K562 (cell line): ENCODE data around the gene CCDC187. TPM values are rescaled to one million over a fixed set of nuclear protein-coding genes. Genes with fewer than 3 reads are reported as not detected.

Experiments
- ATAC-seq: fragments of 200-7000 bp; cut with Tn5 transposase; 3 replicates; pipeline ENCODE4 v1.9.1; 2020; ENCODE audit warnings: moderate library complexity
- BruUV-seq: library from RNA; stranded (reverse); fragments of 400-500 nt; replicated peaks from 2 replicates; lab custom pipeline; 2021; lab: Mats Ljungman, UMichigan
- CTCF ChIA-PET: fragments of 300-600 bp; formaldehyde crosslinking; extraction: SDS; loops from one replicate; lab custom pipeline; 2021; ENCODE audit warnings: low intra/inter-chr PET ratio; lab: Yijun Ruan, JAX
- POLR2A ChIA-PET: fragments of 300-600, 350-650 bp; sonication (Branson Sonifier 250); formaldehyde crosslinking; extraction: SDS; loops from one replicate; lab custom pipeline; 2021; ENCODE audit warnings: antibody characterized with exemption, inconsistent platforms; lab: Yijun Ruan, JAX
- DNase-seq, 4 experiments: peaks; one replicate each; pipeline versions ENCODE4 v3.0.0 to v3.0.0-alpha.2; 2011 to 2018; ENCODE audit warnings: low spot score in 3 of 4, mixed read lengths in 3 of 4; ENCODE audit errors: extremely low read depth in 1 of 4
- FAIRE-seq: peaks from 2 replicates; lab custom pipeline; 2011; peaks lifted over from hg19 to GRCh38; lab: Jason Lieb, UNC
- H2AFZ ChIP-seq: 2 replicates; pipeline ENCODE4 v1.6.0; 2011; ENCODE audit warnings: low read depth, low read length, control low read depth, inconsistent platforms
- H3K27ac ChIP-seq: fragments of 200-600 bp; 3 replicates; pipeline ENCODE4 v1.8.0; 2011; ENCODE audit warnings: low read depth, mild to moderate bottlenecking, control low read depth, inconsistent platforms, low read length, moderate library complexity, mixed read lengths; ENCODE audit errors: extremely low read depth
- H3K27me3 ChIP-seq, 2 experiments: fragments of 300-600 bp in 1 of 2; 2 replicates in 1 of 2; 3 replicates in 1 of 2; pipeline versions ENCODE4 v1.6.0 to v1.8.0; 2011; ENCODE audit warnings: inconsistent platforms in 2 of 2, low read length in 2 of 2, mild to moderate bottlenecking in 1 of 2, mixed read lengths in 1 of 2, moderate library complexity in 1 of 2; ENCODE audit not compliant: control insufficient read depth in 2 of 2, insufficient read depth in 2 of 2
- H3K36me3 ChIP-seq: fragments of 300-600 bp; 3 replicates; pipeline ENCODE4 v1.8.0; 2011; ENCODE audit warnings: mild to moderate bottlenecking, low read length, inconsistent platforms; ENCODE audit not compliant: control insufficient read depth, insufficient read depth
- H3K4me1 ChIP-seq, 2 experiments: fragments of 200-600 bp in 1 of 2; replicated peaks in 1 of 2; 2 replicates in 1 of 2; 3 replicates in 1 of 2; pipeline versions ENCODE4 v1.5.1 to v1.8.0; 2011; ENCODE audit warnings: inconsistent platforms in 2 of 2, low read length in 2 of 2, mild to moderate bottlenecking in 1 of 2, mixed read lengths in 1 of 2, moderate library complexity in 1 of 2; ENCODE audit not compliant: control insufficient read depth in 2 of 2, insufficient read depth in 2 of 2
- H3K4me2 ChIP-seq: 2 replicates; pipeline ENCODE4 v1.6.1; 2011; ENCODE audit warnings: low read length, control low read depth, inconsistent platforms, mixed read lengths; ENCODE audit not compliant: insufficient read depth
- H3K4me3 ChIP-seq: fragments of 200-600 bp; sonication (generic), shearing (Covaris generic); 2 replicates; pipeline ENCODE4 v1.5.1; 2016; ENCODE audit warnings: control low read depth, inconsistent platforms
- H3K79me2 ChIP-seq: fragments of 200-600 bp; 3 replicates; pipeline ENCODE4 v1.8.0; 2011; ENCODE audit warnings: low read length, inconsistent platforms; ENCODE audit not compliant: control insufficient read depth, insufficient read depth
- H3K9ac ChIP-seq, 2 experiments: 2 replicates each; pipeline versions ENCODE4 v1.6.0 to v1.6.1; 2011; ENCODE audit warnings: low read depth in 2 of 2, low read length in 2 of 2, control low read depth in 1 of 2, inconsistent platforms in 1 of 2, mild to moderate bottlenecking in 1 of 2, mixed read lengths in 1 of 2; ENCODE audit not compliant: insufficient read depth in 1 of 2
- H3K9me1 ChIP-seq: one replicate; pipeline ENCODE4 v1.6.0; 2011; ENCODE audit warnings: inconsistent platforms, mild to moderate bottlenecking, low read length, moderate library complexity; ENCODE audit not compliant: control insufficient read depth, insufficient read depth
- H3K9me3 ChIP-seq: replicated peaks from 2 replicates; pipeline ENCODE4 v1.5.1; 2011; ENCODE audit warnings: low read depth, low read length, inconsistent platforms; ENCODE audit not compliant: control insufficient read depth, insufficient read depth
- H4K20me1 ChIP-seq: replicated peaks from 2 replicates; pipeline ENCODE4 v1.6.1; 2011; ENCODE audit warnings: low read length, inconsistent platforms, mixed read lengths; ENCODE audit not compliant: control insufficient read depth, insufficient read depth
- AFF1 ChIP-seq, 2 experiments: fragments of 450-650 bp; IDR thresholded peaks; 2 replicates each; pipeline ENCODE4 v1.6.1; 2018; ENCODE audit warnings: mild to moderate bottlenecking in 2 of 2, low read depth in 1 of 2; ENCODE audit not compliant: partially characterized antibody in 2 of 2
- ATF1 ChIP-seq, 2 experiments: fragments of 450-650 bp in 1 of 2; IDR thresholded peaks; 2 replicates each; pipeline ENCODE4 v1.6.1; 2016; ENCODE audit warnings: missing compliant biosample characterization in 1 of 2, missing genetic modification characterization in 1 of 2
- CHCHD3 ChIP-seq: fragments of 250-450 bp; sonication (Bioruptor Pico); IDR thresholded peaks from 2 replicates; pipeline ENCODE4 v2.1.2; 2022; ENCODE audit warnings: mild to moderate bottlenecking
- KLF13 ChIP-seq: fragments of 450-650 bp; IDR thresholded peaks from 2 replicates; pipeline ENCODE4 v1.6.1; 2016; ENCODE audit warnings: missing genetic modification characterization, low read depth, mild to moderate bottlenecking, missing compliant biosample characterization, moderate library complexity, borderline replicate concordance
- NCOA2 ChIP-seq, 2 experiments: fragments of 450-650 bp; IDR thresholded peaks; 2 replicates each; pipeline ENCODE4 v1.6.1; 2018; ENCODE audit warnings: mild to moderate bottlenecking in 2 of 2, moderate library complexity in 1 of 2; ENCODE audit not compliant: partially characterized antibody in 2 of 2
- NR2C2 ChIP-seq, 2 experiments: fragments of 200-800 bp in 1 of 2; sonication (Bioruptor generic) in 1 of 2; sonication (generic) in 1 of 2; formaldehyde crosslinking in 1 of 2; IDR thresholded peaks; 2 replicates each; pipeline versions ENCODE4 v1.6.1 to v1.8.0; 2016 to 2022; ENCODE audit warnings: mild to moderate bottlenecking in 1 of 2, missing compliant biosample characterization in 1 of 2, missing genetic modification characterization in 1 of 2, missing genetic modification reagents in 1 of 2
- PKNOX1 ChIP-seq: fragments of 450-650 bp; IDR thresholded peaks from 2 replicates; pipeline ENCODE4 v1.6.1; 2016
- SMARCB1 ChIP-seq: IDR thresholded peaks from 2 replicates; pipeline ENCODE4 v1.6.1; 2011; ENCODE audit warnings: improper control_type of control experiment, low read depth; ENCODE audit not compliant: insufficient read length
- TBP ChIP-seq: optimal IDR thresholded peaks from 2 replicates; pipeline ENCODE3; 2011; ENCODE audit warnings: low read depth, low read length, improper control_type of control experiment
- WGBS: fragments of 100-300 bp; shearing (Covaris generic); methylation state at CpG from one replicate; pipeline ENCODE4 v1.1.6; 2016; ENCODE audit warnings: low coverage, mixed read lengths; ENCODE audit not compliant: insufficient coverage; ENCODE audit errors: missing lambda C conversion rate; 5-methylcytosine and 5-hydroxymethylcytosine counted together
- in situ Hi-C: fragments of 300-500 bp; cut with MboI; formaldehyde crosslinking; loops from 4 replicates; pipeline ENCODE4 v1.15.0; 2018; ENCODE audit warnings: inconsistent platforms, mixed read lengths
- intact Hi-C: fragments of 100-400 bp; cut with micrococcal nuclease; formaldehyde crosslinking; loops from 2 replicates; pipeline ENCODE4 v1.14.2; 2022
- polyA plus RNA-seq, 8 experiments: library from polyadenylated mRNA; depleted of rRNA in 4 of 8; stranded (reverse) in 5 of 8; unstranded in 3 of 8; fragments of >200 nt; fragmentation: Nextera tagmentation in 2 of 8; fragmentation: Illumina TruSeq in 1 of 8; extraction: Ambion mirVana in 2 of 8; extraction: Trizol in 1 of 8; gene quantifications; 2 replicates each; pipeline versions ENCODE4 v1.2.1 to v1.2.3, GENCODE V29; 2011 to 2014; ENCODE audit warnings: inconsistent platforms in 1 of 8, missing spikeins in 1 of 8
- total RNA-seq, 7 experiments: library from RNA; depleted of rRNA in 6 of 7; stranded (reverse); fragments of >200 nt in 6 of 7; fragmentation: Illumina TruSeq in 2 of 7; extraction: Trizol in 2 of 7; gene quantifications; 2 replicates each; pipeline versions ENCODE4 v1.2.1 to v1.2.3, GENCODE V29; 2011 to 2021; ENCODE audit warnings: low replicate concordance in 1 of 7

Gene CCDC187
- total and polyA plus RNA-seq, 9 of the 15 experiments (the other 6 are each of a cell fraction or from before 2014, with no cell fraction given), result not detected

GRCh38 chr9:136230365-136230764 is 73.5 kb downstream of the CCDC187 start (continued):
- TF ChIP-seq NCOA2 (IDR thresholded peaks at IDR 0.05; ENCODE audit: partially characterized antibody in 2 of 2), result no peak
- no peak for TF ChIP-seq TBP
- TF ChIP-seq SMARCB1, result no peak
- no peak for TF ChIP-seq ATF1 (CRISPR knock-in tag; IDR thresholded peaks at IDR 0.05)
- TF ChIP-seq ATF1 (tag; IDR thresholded peaks at IDR 0.05), result 0 out of 2 replicates have a peak, but pooled peaks have one; percentile 16
- peak; percentile 74 for TF ChIP-seq PKNOX1
- no peak for TF ChIP-seq CHCHD3 (CRISPR knock-in tag)

GRCh38 chr9:136229096-136230065 is 74.5 kb downstream of the CCDC187 start:
- H3K36me3 ChIP-seq, result peaks cover 57% of the 10 kb centered on the region
- H3K4me3 ChIP-seq, result no peak overlapping the region
- H3K27me3 ChIP-seq, result no peaks in the 10 kb centered on the region
- FAIRE-seq (no peak), DNase-seq (no peak), ATAC-seq (no peak)
- ChIA-PET CTCF (no interaction called here), POLR2A (interaction anchor here (0.8 to 1.0 kb wide), 4 partner anchors 11 to 36 kb away, joined by 3 to 4 read pairs (median 4); no protein-coding TSS in a partner anchor)
- H3K9me1 ChIP-seq, result peaks cover 4% of the 10 kb centered on the region
- H3K79me2 ChIP-seq, result peaks cover 64% of the 10 kb centered on the region
- H3K9me3 ChIP-seq, result no peaks in the 10 kb centered on the region
- intact Hi-C loops, result no loop called here
- 88% methylated on average over 30 of the region's 33 CpGs for WGBS
- no peak overlapping the region for H3K4me2 ChIP-seq
- H3K9ac ChIP-seq, result no peak overlapping the region
- in situ Hi-C loops, result no loop called here
- no peak overlapping the region for H3K27ac ChIP-seq
- no TSS peak for BruUV-seq
- no peak for TF ChIP-seq NR2C2 (CRISPR knock-in tag; IDR thresholded peaks at IDR 0.05)
- no peak for TF ChIP-seq NR2C2 (tag; IDR thresholded peaks at IDR 0.05)
- no peak for TF ChIP-seq KLF13 (tag)
- TF ChIP-seq AFF1 (IDR thresholded peaks at IDR 0.05; ENCODE audit: low read depth in 1 of 2, partially characterized antibody in 2 of 2), result no peak
- H3K4me1 ChIP-seq, result peaks cover 27 to 55% of the 10 kb centered on the region in 2 experiments
- H4K20me1 ChIP-seq, result peaks cover 31% of the 10 kb centered on the region
- H2AFZ ChIP-seq, result no peak overlapping the region
